Renal cortex interstitium (tissue), 15 donors: Measurements from ENCODE around the gene ANKRD20A1. TPM values are rescaled to one million over a fixed set of nuclear protein-coding genes. Genes with fewer than 3 reads are reported as not detected.
"Not testable (repeated sequence)": the region's sequence is repeated elsewhere in the genome, so short reads cannot be mapped to it uniquely, and the experiment has no call there.

Source experiments
- DNase-seq, 11 donors: peaks; one replicate each; pipeline ENCODE4 v3.0.0-alpha.2; 2013; ENCODE audit warnings: low read depth in 9 of 11, low spot score in 4 of 11; ENCODE audit errors: extremely low read depth in 1 of 11
- long read RNA-seq, 16 experiments: transcript quantifications; one replicate each; lab custom pipeline, GENCODE V29; 2026
- polyA plus RNA-seq, 3 donors: library from polyadenylated mRNA; unstranded; fragments of 120-200 nt; gene quantifications; one replicate each; pipeline ENCODE4 v1.2.1, GENCODE V29; 2013; ENCODE audit not compliant: insufficient read length in 3 of 3

Gene ANKRD20A1
- 1 to 10 TPM; 3.7 to 5.9 (median 5.7) TPM for polyA plus RNA-seq
- long read RNA-seq, donor 1, result 0 reads
- long read RNA-seq, donor 2, result 0 reads
- long read RNA-seq, donor 3, result 0 reads
- long read RNA-seq, donor 4, result 0 reads
- long read RNA-seq, donor 5, result 0 reads
- long read RNA-seq, donor 6, result 0 reads
- long read RNA-seq, donor 7, result 0 reads
- long read RNA-seq, donor 8, result 0 reads
- long read RNA-seq, donor 9, partial matches to known transcripts, result 0 of 1 reads
- long read RNA-seq, donor 9, other reads (novel, unspliced or antisense), result 0 of 1 reads
- long read RNA-seq, donor 10, result 0 reads
- long read RNA-seq, donor 11, result 0 reads
- long read RNA-seq, donor 12, result 0 reads
- long read RNA-seq, donor 13, result 0 reads
- long read RNA-seq, donor 14, result 0 reads
- long read RNA-seq, donor 15, result 0 reads
- long read RNA-seq, donor 16, result 0 reads

DNA sequence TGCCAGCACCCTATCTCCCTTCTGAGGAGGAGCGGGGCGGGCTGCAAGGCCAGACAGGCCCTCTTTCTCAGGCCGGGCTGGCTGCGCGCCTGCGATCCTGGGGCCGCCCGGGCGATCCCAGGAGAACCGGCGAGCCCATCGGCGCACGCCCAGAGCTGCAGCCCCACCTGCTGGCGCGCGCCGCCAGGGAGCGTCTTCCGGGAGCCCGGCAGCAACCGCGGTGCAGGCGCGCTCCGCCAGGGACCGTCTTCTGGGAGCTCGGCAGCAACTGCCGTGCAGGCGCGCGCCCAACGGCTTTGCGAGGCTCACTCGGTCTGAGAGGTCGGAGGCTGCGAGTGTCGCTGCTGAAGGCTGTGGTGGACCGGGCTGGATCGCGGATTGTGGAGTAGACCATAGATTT lies at the start of gene ANKRD20A1:
Gene ANKRD20A1 (plus strand): TSS at position 61 of the 400 bp plus-strand sequence. CDS start 496 bp downstream, outside the sequence.
- DNase-seq, result peak in 5 of 11 donors; percentile 5 to 11 (median 9)

GRCh38 chr9:67832088-67832487 lies 26.6 kb upstream of the ANKRD20A1 start:
- not testable (repeated sequence) for DNase-seq
